SJSA1 (cell line): ENCODE data around the gene WDR1. TPM values are rescaled to one million over a fixed set of nuclear protein-coding genes. Genes with fewer than 3 reads are reported as not detected.

Experiments
- DNase-seq, 2 experiments: peaks; one replicate each; pipeline ENCODE4 v3.0.0-alpha.2; 2015 to 2020; ENCODE audit warnings: low spot score in 2 of 2, low read depth in 1 of 2
- H3K27ac ChIP-seq: fragments of 250-450 bp; sonication (Bioruptor Pico); 2 replicates; pipeline ENCODE4 v1.5.1; 2020; ENCODE audit warnings: mild to moderate bottlenecking, moderate library complexity
- H3K27me3 ChIP-seq: fragments of 250-450 bp; sonication (Bioruptor Pico); replicated peaks from 2 replicates; pipeline ENCODE4 v1.5.1; 2020; ENCODE audit warnings: mild to moderate bottlenecking, moderate library complexity
- H3K36me3 ChIP-seq: fragments of 250-450 bp; sonication (Bioruptor Pico); 2 replicates; pipeline ENCODE4 v1.5.1; 2020; ENCODE audit warnings: mild to moderate bottlenecking
- H3K4me1 ChIP-seq: fragments of 250-450 bp; sonication (Bioruptor Pico); replicated peaks from 2 replicates; pipeline ENCODE4 v1.6.1; 2021; ENCODE audit warnings: mild to moderate bottlenecking
- H3K4me3 ChIP-seq: fragments of 250-450 bp; sonication (Bioruptor Pico); 2 replicates; pipeline ENCODE4 v1.5.1; 2020; ENCODE audit warnings: mild to moderate bottlenecking
- H3K9me3 ChIP-seq: fragments of 250-450 bp; sonication (Bioruptor Pico); replicated peaks from 2 replicates; pipeline ENCODE4 v1.5.1; 2020; ENCODE audit warnings: mild to moderate bottlenecking
- total RNA-seq: library from RNA; depleted of rRNA; stranded (reverse); fragments of >200 nt; shearing (Covaris generic); gene quantifications from 2 replicates; pipeline ENCODE4 v1.2.3, GENCODE V29; 2014

The WDR1 gene
- total RNA-seq, 1 experiment from 2014 or later, result 301 TPM

GRCh38 chr4:10094841-10095240, 21.8 kb downstream of the WDR1 start:
- no peaks in the 10 kb centered on the region for H3K9me3 ChIP-seq
- no peaks in the 10 kb centered on the region for H3K27me3 ChIP-seq
- DNase-seq, result no peak
- H3K36me3 ChIP-seq, result peaks cover 92% of the 10 kb centered on the region
- H3K27ac ChIP-seq, result no peak overlapping the region
- H3K4me3 ChIP-seq, result no peak overlapping the region
- peaks cover 32% of the 10 kb centered on the region for H3K4me1 ChIP-seq

DNA sequence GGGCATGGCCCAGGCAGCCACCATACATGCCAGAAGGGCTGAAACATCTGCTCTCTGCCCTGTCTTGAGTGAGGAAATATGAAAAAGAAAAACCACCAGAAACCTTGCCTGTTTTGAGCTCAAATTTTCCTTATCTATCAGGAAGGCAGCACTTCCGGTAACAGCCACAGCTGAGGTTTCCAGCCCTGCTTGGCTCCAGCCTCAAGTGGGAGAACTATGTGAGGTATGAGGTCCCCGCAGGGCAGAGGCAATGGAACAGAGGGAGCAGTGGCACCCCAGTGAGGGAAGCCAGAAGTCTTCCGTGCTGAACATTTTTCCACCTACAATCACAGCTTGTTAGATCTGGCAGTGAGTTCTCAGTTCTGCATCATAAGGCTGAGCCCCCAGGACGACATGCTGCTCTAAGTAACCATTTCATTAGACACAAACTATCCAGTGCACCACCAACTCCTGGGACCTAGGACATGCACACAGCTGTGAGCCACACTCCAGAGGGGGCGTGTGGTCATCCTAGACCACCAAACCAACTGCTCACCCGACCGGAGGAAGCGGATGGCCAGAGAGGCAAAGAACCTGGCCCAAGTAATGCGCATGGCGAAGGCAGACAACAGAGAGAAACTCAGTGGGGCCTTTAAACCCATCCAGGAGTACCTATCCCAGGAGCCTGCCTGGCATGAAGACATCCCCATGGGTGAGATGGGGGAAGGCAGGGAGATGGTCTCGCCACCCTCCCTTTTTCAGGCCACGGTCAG, 22.6 kb downstream of the WDR1 start:
- Histone ChIP-seq H3K36me3 (peaks cover 93% of the 10 kb centered on the region), H3K9me3 (no peaks in the 10 kb centered on the region), H3K4me3 (no peak overlapping the region), H3K4me1 (peaks cover 32% of the 10 kb centered on the region), H3K27me3 (no peaks in the 10 kb centered on the region), H3K27ac (no peak overlapping the region)
- DNase-seq, result no peak

DNA sequence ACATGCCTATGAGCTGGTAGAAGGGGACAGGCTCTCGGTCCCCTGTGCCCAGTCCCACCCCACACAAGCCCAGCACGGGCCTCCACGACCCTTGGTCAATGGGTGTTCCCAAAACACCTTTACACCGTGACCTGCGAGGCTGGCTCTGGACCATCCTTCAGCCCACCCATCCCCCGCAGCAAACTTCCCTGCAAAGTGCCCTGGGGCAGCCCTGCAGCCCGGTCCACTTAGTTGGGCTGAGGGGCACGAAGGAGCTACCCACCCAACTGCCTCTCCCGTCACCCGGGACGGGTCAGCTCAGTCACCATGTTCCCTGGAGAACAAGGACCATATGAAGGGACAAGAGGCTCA, 23.4 kb downstream of the WDR1 start:
- H3K9me3 ChIP-seq, result no peaks in the 10 kb centered on the region
- peaks cover 95% of the 10 kb centered on the region for H3K36me3 ChIP-seq
- DNase-seq, result no peak
- no peaks in the 10 kb centered on the region for H3K27me3 ChIP-seq
- no peak overlapping the region for H3K27ac ChIP-seq
- no peak overlapping the region for H3K4me3 ChIP-seq
- peaks cover 26% of the 10 kb centered on the region for H3K4me1 ChIP-seq

DNA sequence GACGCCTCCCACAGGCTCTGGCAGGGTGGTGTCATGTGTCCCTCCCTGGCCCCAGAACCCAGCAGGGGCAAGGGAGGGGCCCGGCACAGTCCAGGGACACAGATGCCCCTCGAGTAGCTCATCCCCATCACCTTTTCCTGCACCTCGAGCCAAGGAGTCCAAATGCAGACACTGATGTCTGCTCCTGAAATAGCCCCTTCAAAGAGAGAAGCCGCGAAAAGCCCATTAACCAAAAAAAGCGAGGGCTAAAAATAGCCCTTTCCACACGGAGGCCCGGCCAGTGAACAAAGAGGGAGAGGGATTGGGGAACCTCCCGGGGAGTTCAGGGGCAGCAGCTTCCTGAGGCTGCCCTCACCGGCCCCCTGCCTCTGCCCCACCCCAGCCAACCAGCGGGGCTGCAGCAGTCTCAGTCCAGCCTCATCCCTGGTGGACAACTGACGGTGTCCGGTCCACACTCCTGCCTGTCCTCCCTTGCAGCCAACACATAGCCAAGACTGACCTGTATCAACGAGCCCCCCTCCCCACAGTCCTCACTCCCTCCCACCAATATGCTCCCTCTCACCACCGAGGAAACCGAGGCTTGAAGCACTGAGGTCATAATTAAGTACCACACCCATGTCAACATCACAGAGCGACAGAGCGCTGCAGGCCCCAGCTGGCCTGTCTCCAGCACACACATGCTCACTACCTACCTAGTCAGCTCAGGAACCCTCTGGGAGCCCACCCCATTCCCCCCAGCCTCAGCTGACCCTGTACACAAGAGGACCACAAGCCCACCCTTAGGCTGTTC, 23.9 kb downstream of the WDR1 start:
- no peak for DNase-seq
- Histone ChIP-seq H3K9me3 (no peaks in the 10 kb centered on the region), H3K27ac (no peak overlapping the region), H3K27me3 (no peaks in the 10 kb centered on the region), H3K36me3 (peaks cover 96% of the 10 kb centered on the region), H3K4me3 (no peak overlapping the region), H3K4me1 (peaks cover 21% of the 10 kb centered on the region)

- no peak overlapping the region for H3K27ac ChIP-seq
These were observed 24.9 kb downstream of the WDR1 start for GRCh38 chr4:10091531-10092181.

DNA sequence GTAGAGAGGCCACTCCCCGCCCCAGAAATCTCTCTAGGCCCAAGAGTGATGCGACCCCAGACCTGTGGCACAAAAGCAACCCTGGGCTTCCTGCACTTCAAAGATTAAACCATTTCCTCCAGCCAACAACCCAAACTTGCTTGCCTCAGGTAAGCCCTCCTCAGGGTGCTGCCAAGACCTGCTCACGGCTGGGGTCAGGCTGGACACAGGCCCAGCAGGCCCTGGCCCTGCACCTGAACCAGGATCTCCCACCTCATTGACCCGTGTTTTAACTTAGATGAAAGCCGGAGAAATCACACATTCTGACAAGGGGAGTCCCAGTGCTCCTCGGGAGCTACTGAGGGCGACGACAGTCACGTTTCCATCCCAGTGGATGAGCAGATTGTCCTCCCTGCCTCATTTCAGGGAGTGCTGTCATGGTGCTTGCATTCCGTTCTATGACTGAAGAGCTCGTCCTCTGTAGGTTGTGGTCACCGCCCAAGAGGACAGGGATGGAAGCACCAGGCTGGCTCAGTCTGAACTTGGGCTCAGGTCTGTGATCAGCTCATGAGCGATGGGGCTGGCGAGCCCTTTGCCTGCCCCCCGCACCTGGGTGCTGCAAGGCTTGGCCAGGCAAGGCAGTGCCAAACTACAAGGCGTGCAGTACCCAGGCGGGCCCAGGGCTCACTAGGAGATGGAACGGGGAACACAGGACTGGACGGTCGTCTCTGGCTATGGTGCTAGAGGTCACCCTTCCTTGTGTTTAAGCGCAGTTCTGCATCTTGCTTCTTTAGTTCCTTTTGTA, 25.9 kb downstream of the WDR1 start:
- H3K27me3 ChIP-seq, result no peaks in the 10 kb centered on the region
- H3K9me3 ChIP-seq, result no peaks in the 10 kb centered on the region
- H3K36me3 ChIP-seq, result peaks cover 96% of the 10 kb centered on the region
- no peak for DNase-seq
- peaks cover 2% of the 10 kb centered on the region for H3K4me1 ChIP-seq
- no peak overlapping the region for H3K27ac ChIP-seq
- no peak overlapping the region for H3K4me3 ChIP-seq

More at GRCh38 chr4:10091531-10092181, 24.9 kb downstream of the WDR1 start:
- Histone ChIP-seq H3K27me3 (no peaks in the 10 kb centered on the region), H3K4me1 (peaks cover 12% of the 10 kb centered on the region), H3K9me3 (no peaks in the 10 kb centered on the region), H3K4me3 (no peak overlapping the region), H3K36me3 (peaks cover 96% of the 10 kb centered on the region)
- no peak for DNase-seq

GRCh38 chr4:10089346-10089745, 27.3 kb downstream of the WDR1 start:
- Histone ChIP-seq H3K36me3 (peaks cover 96% of the 10 kb centered on the region), H3K9me3 (no peaks in the 10 kb centered on the region), H3K27ac (no peak overlapping the region), H3K4me3 (no peak overlapping the region), H3K27me3 (no peaks in the 10 kb centered on the region), H3K4me1 (no peaks in the 10 kb centered on the region)
- no peak for DNase-seq

DNA sequence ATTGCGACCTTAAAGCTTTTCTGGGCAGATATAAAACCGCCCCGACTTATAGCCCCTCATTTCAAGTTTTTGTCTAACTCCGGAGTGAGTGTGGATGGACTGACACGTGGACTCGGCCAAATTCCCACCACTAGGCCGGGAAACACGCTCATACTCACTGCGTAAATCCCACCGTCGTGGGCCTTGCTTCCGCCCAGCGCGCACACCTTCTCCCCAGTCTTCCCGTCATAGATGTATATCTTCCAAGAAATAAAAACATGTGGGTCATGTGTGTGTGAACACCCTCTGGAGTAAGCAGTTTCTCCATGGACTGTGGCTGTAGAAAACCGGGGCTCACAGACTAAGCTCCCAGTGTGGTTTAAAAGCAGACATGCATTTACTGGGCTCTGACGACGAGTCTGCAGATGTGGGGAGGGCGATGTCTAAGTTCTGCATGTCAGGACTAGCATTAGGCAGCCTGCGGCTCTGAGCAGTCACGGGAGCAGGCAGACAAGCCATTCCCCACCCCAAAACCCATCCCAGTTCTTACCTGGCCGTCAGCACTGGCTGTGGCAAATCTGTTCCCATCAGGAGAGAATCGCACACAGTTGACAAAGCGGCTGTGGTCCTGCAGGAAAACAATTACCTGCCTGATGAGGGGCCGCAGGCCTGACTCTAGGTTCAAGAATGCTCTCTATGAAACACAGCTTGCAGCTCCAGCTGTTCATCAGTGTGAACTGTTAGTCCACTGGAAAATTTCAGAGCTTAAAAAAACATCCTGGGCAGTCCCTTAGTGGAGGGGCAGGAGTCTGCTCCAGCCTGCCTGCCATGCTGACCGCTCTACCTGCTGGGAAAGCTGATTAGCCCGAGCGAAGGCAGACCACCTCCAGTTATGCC, 28.2 kb downstream of the WDR1 start:
- Histone ChIP-seq H3K4me1 (no peaks in the 10 kb centered on the region), H3K27ac (no peak overlapping the region), H3K9me3 (no peaks in the 10 kb centered on the region), H3K27me3 (no peaks in the 10 kb centered on the region), H3K36me3 (peaks cover 94% of the 10 kb centered on the region), H3K4me3 (no peak overlapping the region)
- no peak for DNase-seq

DNA sequence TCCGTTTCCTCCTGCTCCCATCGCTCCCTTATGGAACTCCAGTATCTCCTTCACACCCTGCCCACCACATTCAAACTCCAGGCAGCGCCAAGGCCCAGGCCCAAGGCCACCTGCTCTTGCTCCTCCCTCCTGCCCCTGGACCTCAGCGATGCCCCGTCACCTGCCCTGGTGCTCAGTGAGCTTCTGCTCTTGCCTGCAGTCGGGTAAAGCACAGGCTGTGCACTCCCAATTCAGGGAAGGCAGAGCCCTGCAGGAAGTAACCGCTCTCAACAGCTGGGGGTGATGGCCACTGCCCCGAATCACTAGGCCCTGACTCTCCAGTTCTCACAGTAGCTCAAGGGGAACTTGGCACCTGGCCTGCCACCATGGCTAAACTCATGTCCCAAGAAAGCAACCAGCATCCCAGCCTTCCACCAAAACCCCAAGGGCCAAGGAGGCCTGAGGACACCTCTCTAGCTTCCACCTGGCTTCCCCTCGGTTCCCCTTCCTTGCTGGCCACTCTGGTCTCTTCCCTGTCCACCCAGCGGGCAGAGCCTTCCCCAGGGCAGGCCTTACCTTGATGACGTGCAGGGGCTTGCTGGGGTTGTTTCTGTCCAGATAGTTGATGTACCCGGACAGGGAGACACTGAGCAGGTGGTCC, 29.3 kb downstream of the WDR1 start:
- peaks cover 97% of the 10 kb centered on the region for H3K36me3 ChIP-seq

DNA sequence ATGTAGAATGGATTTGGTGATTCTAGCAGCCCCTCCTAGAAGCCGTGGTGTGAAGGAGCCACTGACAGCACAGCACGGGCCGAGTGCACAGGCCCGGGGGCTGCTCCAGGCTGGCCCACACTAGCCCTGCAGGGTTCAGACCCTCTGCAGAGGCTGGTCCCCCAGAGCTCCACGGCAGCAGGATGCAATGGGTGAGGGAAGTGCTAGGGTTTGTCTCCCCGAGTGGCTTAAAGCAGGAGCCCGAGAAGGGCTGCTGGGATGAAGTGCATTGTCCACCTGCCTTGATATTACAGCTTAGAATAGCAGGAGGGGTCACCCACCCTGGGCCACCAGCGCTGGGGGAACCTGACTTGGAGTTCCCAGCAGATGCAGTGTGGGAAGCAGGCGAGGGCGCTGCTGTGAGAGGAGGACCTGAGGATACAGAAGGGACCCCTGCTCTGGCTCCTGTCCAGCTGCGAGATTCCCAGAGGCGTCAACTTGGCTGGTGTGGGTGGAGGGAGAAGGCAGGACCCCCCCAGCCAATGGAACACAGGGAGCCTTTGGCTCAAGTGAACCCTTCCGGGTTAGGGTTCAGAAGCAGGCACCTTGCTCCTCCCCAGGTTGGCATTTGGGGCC, 30.0 kb downstream of the WDR1 start:
- H3K4me3 ChIP-seq, result no peak overlapping the region
- no peaks in the 10 kb centered on the region for H3K27me3 ChIP-seq
- no peaks in the 10 kb centered on the region for H3K4me1 ChIP-seq
- peaks cover 96% of the 10 kb centered on the region for H3K36me3 ChIP-seq
- DNase-seq, result no peak
- H3K27ac ChIP-seq, result no peak overlapping the region
- H3K9me3 ChIP-seq, result no peaks in the 10 kb centered on the region

More for the DNA sequence above, 29.3 kb downstream of the WDR1 start:
- Histone ChIP-seq H3K4me3 (no peak overlapping the region), H3K27ac (no peak overlapping the region), H3K4me1 (no peaks in the 10 kb centered on the region), H3K9me3 (no peaks in the 10 kb centered on the region), H3K27me3 (no peaks in the 10 kb centered on the region)
- DNase-seq, result no peak

DNA sequence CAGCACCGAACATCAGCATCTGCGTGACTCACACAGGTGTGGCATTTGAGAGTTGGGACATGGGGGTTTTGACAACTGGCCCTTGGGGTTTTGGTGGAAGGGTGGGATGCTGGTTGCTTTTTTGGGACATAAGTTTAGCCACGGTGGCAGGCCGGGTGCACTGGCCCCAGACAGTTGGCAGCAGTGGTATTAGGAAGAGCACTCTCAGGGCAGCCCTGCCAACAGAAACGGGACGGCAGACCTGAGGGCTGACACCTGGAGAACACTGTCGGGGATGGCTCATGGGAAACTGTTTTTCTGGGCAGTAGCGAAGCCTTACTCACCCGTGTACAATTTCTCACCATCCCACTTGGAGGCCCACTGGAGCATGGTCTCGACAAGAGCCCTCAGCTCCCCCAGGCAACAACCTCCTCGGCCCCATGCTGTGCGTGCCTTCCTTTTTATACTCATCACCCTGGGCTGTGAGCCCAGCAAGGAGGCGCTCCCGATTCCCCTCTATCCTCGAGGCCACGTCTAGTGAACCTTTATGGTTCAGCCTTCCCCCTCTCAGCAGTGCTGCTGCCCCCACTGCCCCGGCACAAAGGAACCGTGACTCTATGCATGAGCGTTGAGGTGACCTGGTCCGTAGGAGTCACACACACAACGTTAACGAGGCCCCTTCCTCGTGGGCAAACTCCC, 30.6 kb downstream of the WDR1 start:
- H3K9me3 ChIP-seq, result no peaks in the 10 kb centered on the region
- no peak overlapping the region for H3K27ac ChIP-seq
- no peak overlapping the region for H3K4me3 ChIP-seq
- no peaks in the 10 kb centered on the region for H3K27me3 ChIP-seq
- DNase-seq, result no peak
- H3K36me3 ChIP-seq, result peaks cover 93% of the 10 kb centered on the region
- no peaks in the 10 kb centered on the region for H3K4me1 ChIP-seq

DNA sequence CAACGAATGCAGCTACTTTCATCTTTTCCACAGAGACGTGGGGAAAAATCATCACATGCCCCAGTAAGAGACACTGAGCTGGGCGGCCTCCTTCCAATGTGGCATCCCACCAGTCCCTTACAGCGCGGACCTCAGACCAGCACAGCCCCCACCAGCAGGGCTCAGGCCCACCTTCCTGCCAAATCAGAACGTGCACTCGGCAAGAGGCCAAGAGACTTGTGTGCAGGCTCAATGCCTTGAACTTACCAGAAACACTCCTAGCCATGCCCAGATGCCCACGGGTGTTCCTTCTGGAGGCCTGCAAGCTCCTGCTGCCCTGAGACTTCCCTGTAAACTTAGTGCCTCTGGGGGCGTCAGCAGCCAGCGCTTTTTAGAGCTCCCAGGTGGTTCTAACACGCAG, 31.2 kb downstream of the WDR1 start:
- Histone ChIP-seq H3K4me1 (no peaks in the 10 kb centered on the region), H3K4me3 (no peak overlapping the region), H3K9me3 (no peaks in the 10 kb centered on the region), H3K36me3 (peaks cover 93% of the 10 kb centered on the region), H3K27me3 (no peaks in the 10 kb centered on the region), H3K27ac (no peak overlapping the region)
- no peak for DNase-seq
